Muscle of leg (tissue), 11 donors: Measurements from ENCODE around the gene POC1B. TPM values are rescaled to one million over a fixed set of nuclear protein-coding genes. Genes with fewer than 3 reads are reported as not detected.

Experiments used
- DNase-seq: peaks from one replicate; pipeline ENCODE4 v3.0.0; 2013
- H3K27ac ChIP-seq: one replicate; pipeline ENCODE4 v1.5.1; 2013; ENCODE audit warnings: mild to moderate bottlenecking, low read length, control low read depth
- H3K27me3 ChIP-seq: one replicate; pipeline ENCODE4 v1.6.1; 2013; ENCODE audit warnings: low read length; ENCODE audit not compliant: control insufficient read depth, insufficient read depth
- H3K36me3 ChIP-seq: one replicate; pipeline ENCODE4 v1.6.1; 2013; ENCODE audit warnings: low read length; ENCODE audit not compliant: control insufficient read depth, insufficient read depth
- H3K4me1 ChIP-seq: one replicate; pipeline ENCODE4 v1.6.1; 2013; ENCODE audit warnings: low read length; ENCODE audit not compliant: control insufficient read depth, insufficient read depth
- H3K4me3 ChIP-seq: one replicate; pipeline ENCODE4 v1.5.1; 2013; ENCODE audit warnings: low read length, control low read depth
- H3K9me3 ChIP-seq: replicated peaks from 2 replicates; pipeline ENCODE4 v1.6.1; 2013; ENCODE audit warnings: low read depth, low read length; ENCODE audit not compliant: control insufficient read depth
- WGBS: methylation state at CpG from one replicate; pipeline ENCODE4 v1.1.5; 2013; ENCODE audit warnings: missing lambda C conversion rate; ENCODE audit not compliant: insufficient coverage; 5-methylcytosine and 5-hydroxymethylcytosine counted together
- polyA plus RNA-seq, 8 donors: library from polyadenylated mRNA; unstranded; fragments of 120-200 nt; gene quantifications; one replicate each; pipeline versions ENCODE4 v1.2.1 to v1.2.3, GENCODE V29; 2013; ENCODE audit warnings: inconsistent platforms in 1 of 8, low replicate concordance in 1 of 8; ENCODE audit not compliant: insufficient read length in 8 of 8, insufficient read depth in 1 of 8
- total RNA-seq: library from RNA; stranded (reverse); fragments of 120-200 nt; gene quantifications from one replicate; pipeline ENCODE4 v1.2.4, GENCODE V29; 2013

The POC1B gene
- total and polyA plus RNA-seq, 9 donors: 6.4 to 15.9 (median 9.9) TPM

GRCh38 chr12:89521364-89522223 lies 4.3 kb downstream of the POC1B start:
- peaks cover 10% of the 10 kb centered on the region for H3K36me3 ChIP-seq
- 83% methylated on average over 1 of the region's 7 CpGs for WGBS
- H3K27ac ChIP-seq: no peak overlapping the region
- H3K4me1 ChIP-seq: peaks cover 11% of the 10 kb centered on the region
- H3K27me3 ChIP-seq: no peaks in the 10 kb centered on the region
- DNase-seq: no peak
- no peaks in the 10 kb centered on the region for H3K9me3 ChIP-seq
- no peak overlapping the region for H3K4me3 ChIP-seq

GRCh38 chr12:89517720-89518119 lies 8.1 kb downstream of the POC1B start:
- no peak overlapping the region for H3K4me3 ChIP-seq
- no peaks in the 10 kb centered on the region for H3K36me3 ChIP-seq
- no peaks in the 10 kb centered on the region for H3K9me3 ChIP-seq
- H3K27ac ChIP-seq: no peak overlapping the region
- no peaks in the 10 kb centered on the region for H3K4me1 ChIP-seq
- WGBS: no CpG with 5 or more reads among the region's 3 CpGs
- no peaks in the 10 kb centered on the region for H3K27me3 ChIP-seq
- DNase-seq: no peak

GRCh38 chr12:89516633-89517032 lies 9.2 kb downstream of the POC1B start:
- H3K9me3 ChIP-seq: no peaks in the 10 kb centered on the region
- no peak for DNase-seq
- H3K36me3 ChIP-seq: no peaks in the 10 kb centered on the region
- H3K4me1 ChIP-seq: no peaks in the 10 kb centered on the region
- H3K27ac ChIP-seq: no peak overlapping the region
- H3K4me3 ChIP-seq: no peak overlapping the region
- WGBS: 63% methylated on average over 4 of the region's 4 CpGs
- no peaks in the 10 kb centered on the region for H3K27me3 ChIP-seq

GRCh38 chr12:89514751-89515150 lies 11.1 kb downstream of the POC1B start:
- 92% methylated on average over 1 of the region's 1 CpG for WGBS
- DNase-seq: no peak
- H3K4me1 ChIP-seq: no peaks in the 10 kb centered on the region
- H3K27me3 ChIP-seq: no peaks in the 10 kb centered on the region
- H3K4me3 ChIP-seq: no peak overlapping the region
- no peaks in the 10 kb centered on the region for H3K36me3 ChIP-seq
- H3K9me3 ChIP-seq: no peaks in the 10 kb centered on the region
- no peak overlapping the region for H3K27ac ChIP-seq

GRCh38 chr12:89513544-89513943 lies 12.3 kb downstream of the POC1B start:
- WGBS: 59% methylated on average over 3 of the region's 4 CpGs
- H3K27ac ChIP-seq: peak overlapping the region; percentile 29
- H3K4me1 ChIP-seq: no peaks in the 10 kb centered on the region
- H3K9me3 ChIP-seq: no peaks in the 10 kb centered on the region
- no peaks in the 10 kb centered on the region for H3K27me3 ChIP-seq
- no peak for DNase-seq
- no peak overlapping the region for H3K4me3 ChIP-seq
- H3K36me3 ChIP-seq: no peaks in the 10 kb centered on the region

GRCh38 chr12:89507015-89507824 lies 18.6 kb downstream of the POC1B start:
- H3K27me3 ChIP-seq: no peaks in the 10 kb centered on the region
- no peaks in the 10 kb centered on the region for H3K36me3 ChIP-seq
- H3K9me3 ChIP-seq: no peaks in the 10 kb centered on the region
- 50% methylated on average over 1 of the region's 9 CpGs for WGBS
- no peak for DNase-seq
- H3K4me1 ChIP-seq: no peaks in the 10 kb centered on the region
- no peak overlapping the region for H3K4me3 ChIP-seq
- no peak overlapping the region for H3K27ac ChIP-seq

- Histone ChIP-seq H3K36me3 (no peaks in the 10 kb centered on the region), H3K27ac (no peak overlapping the region), H3K4me1 (no peaks in the 10 kb centered on the region), H3K9me3 (no peaks in the 10 kb centered on the region), H3K4me3 (no peak overlapping the region), H3K27me3 (no peaks in the 10 kb centered on the region)
- DNase-seq: no peak
- WGBS: 0% methylated on average over 1 of the region's 1 CpG
These were observed 19.8 kb downstream of the POC1B start for GRCh38 chr12:89506050-89506449.

- WGBS: no CpG with 5 or more reads among the region's 6 CpGs
- no peaks in the 10 kb centered on the region for H3K9me3 ChIP-seq
- no peaks in the 10 kb centered on the region for H3K4me1 ChIP-seq
- no peaks in the 10 kb centered on the region for H3K36me3 ChIP-seq
- no peak overlapping the region for H3K4me3 ChIP-seq
- no peak overlapping the region for H3K27ac ChIP-seq
- DNase-seq: no peak
- H3K27me3 ChIP-seq: no peaks in the 10 kb centered on the region
These were observed 21.1 kb downstream of the POC1B start for GRCh38 chr12:89504560-89505346.

GRCh38 chr12:89501793-89502192 lies 24.1 kb downstream of the POC1B start:
- no peaks in the 10 kb centered on the region for H3K27me3 ChIP-seq
- no peak for DNase-seq
- H3K36me3 ChIP-seq: no peaks in the 10 kb centered on the region
- H3K4me3 ChIP-seq: no peak overlapping the region
- H3K9me3 ChIP-seq: no peaks in the 10 kb centered on the region
- no peaks in the 10 kb centered on the region for H3K4me1 ChIP-seq
- no peak overlapping the region for H3K27ac ChIP-seq

- H3K4me3 ChIP-seq: no peak overlapping the region
- no peak overlapping the region for H3K27ac ChIP-seq
- DNase-seq: no peak
- H3K36me3 ChIP-seq: no peaks in the 10 kb centered on the region
- H3K9me3 ChIP-seq: no peaks in the 10 kb centered on the region
- WGBS: 95% methylated on average over 19 of the region's 19 CpGs
- H3K27me3 ChIP-seq: no peaks in the 10 kb centered on the region
- H3K4me1 ChIP-seq: no peaks in the 10 kb centered on the region
These were observed 26.0 kb downstream of the POC1B start for GRCh38 chr12:89499857-89500256.
